ENCODE results near the gene GNA14. TPM values are rescaled to one million over a fixed set of nuclear protein-coding genes. Genes with fewer than 3 reads are reported as not detected.

The GNA14 gene
- total and polyA plus RNA-seq, 2 of the 8 experiments (the other 6 are each of a cell fraction or from before 2014, with no cell fraction given): 3.4 to 6.3 TPM

DNA sequence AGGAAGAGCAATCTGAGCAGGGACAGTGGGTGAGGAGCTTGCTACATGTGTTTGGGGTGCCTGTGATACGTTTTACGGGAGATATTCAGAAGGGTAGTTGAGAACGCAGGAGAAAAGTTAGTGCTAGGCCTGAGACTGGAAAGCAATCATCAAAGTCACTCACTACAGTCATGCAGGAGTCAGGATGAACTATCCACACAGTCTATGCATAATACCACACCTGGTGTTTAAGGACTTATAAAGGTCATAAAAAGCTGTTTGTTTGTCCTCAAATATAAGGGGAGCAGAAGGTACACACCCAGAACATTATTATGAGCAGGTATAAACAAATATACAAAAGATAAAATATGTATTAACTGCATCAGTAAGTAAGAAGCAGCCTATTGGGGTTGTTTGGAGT, 176.6 kb downstream of the GNA14 start:
- Histone ChIP-seq H3K4me2 (ENCODE audit: insufficient read depth in 1 of 2, low read depth in 2 of 2, low read length in 2 of 2) (no peak overlapping the region), H3K79me1 (ENCODE audit: low read depth, low read length) (no peaks in the 10 kb centered on the region; the same call in 1 of the 2 replicates), H2BK12ac (ENCODE audit: low read depth, low read length) (no peak overlapping the region), H2BK20ac (ENCODE audit: low read length) (no peak overlapping the region), H3K79me2 (ENCODE audit: control insufficient read depth in 1 of 2, insufficient read depth in 2 of 2, low read length in 2 of 2) (no peaks in the 10 kb centered on the region), H3K14ac (ENCODE audit: insufficient read length) (no peak overlapping the region), H4K8ac (ENCODE audit: extremely low read depth, insufficient read depth, low read length) (no peak overlapping the region), H2BK5ac (ENCODE audit: low read depth, low read length) (no peak overlapping the region), H3K4ac (replicated peaks; ENCODE audit: insufficient read length, low read depth, low read length) (no peak overlapping the region), H3K27me3 (replicated peaks in 1 of 4; ENCODE audit: control insufficient read depth in 3 of 4, extremely low read depth in 1 of 4, insufficient read depth in 3 of 4, low read length in 3 of 4) (no peaks in the 10 kb centered on the region), H3K18ac (ENCODE audit: extremely low read depth, low read length) (no peak overlapping the region), H4K20me1 (replicated peaks in 1 of 2; ENCODE audit: control insufficient read depth in 1 of 2, insufficient read depth in 2 of 2, low read length in 2 of 2) (no peaks in the 10 kb centered on the region), H4K5ac (ENCODE audit: insufficient read length, low read depth, low read length) (no peak overlapping the region), H3K23ac (ENCODE audit: insufficient read length) (no peak overlapping the region), H4K91ac (replicated peaks; ENCODE audit: insufficient read length, low read length) (no peak overlapping the region), H2BK120ac (replicated peaks; ENCODE audit: low read depth, low read length) (no peak overlapping the region), H2AK5ac (ENCODE audit: low read depth, low read length) (no peak overlapping the region), H3K23me2 (ENCODE audit: low read depth, low read length) (no peaks in the 10 kb centered on the region), H2AFZ (ENCODE audit: low read length) (no peak overlapping the region), H3K36me3 (ENCODE audit: control insufficient read depth in 2 of 4, insufficient read depth in 4 of 4, low read length in 3 of 4) (no peaks in the 10 kb centered on the region), H2BK15ac (ENCODE audit: low read length) (no peak overlapping the region), H3K9me3 (ENCODE audit: insufficient read depth in 2 of 2, low read depth in 1 of 2, low read length in 1 of 2) (peaks cover 0 to 3% of the 10 kb centered on the region in 2 experiments; a peak in 1 of 4 replicates), H3K27ac (ENCODE audit: low read depth, low read length) (no peak overlapping the region), H3K9ac (replicated peaks in 1 of 4; ENCODE audit: extremely low read depth in 1 of 4, low read depth in 3 of 4, low read length in 3 of 4) (no peak overlapping the region), H3K4me1 (replicated peaks in 1 of 4; ENCODE audit: control insufficient read depth in 3 of 4, insufficient read depth in 4 of 4, low read length in 3 of 4) (peaks cover 0 to 6% (median 0%) of the 10 kb centered on the region in 4 experiments; a peak in 2 of 7 replicates), H3K4me3 (ENCODE audit: extremely low read depth in 1 of 4, insufficient read depth in 2 of 4, low read depth in 3 of 4, low read length in 4 of 4) (no peak overlapping the region), H3K56ac (replicated peaks; ENCODE audit: insufficient read length, low read depth, low read length) (no peak overlapping the region)
- DNase-seq (ENCODE audit: low read depth in 1 of 2, low spot score in 2 of 2) (no peak), FAIRE-seq (no peak)
- WGBS, 2 experiments (ENCODE audit: extremely low coverage in 1 of 2, insufficient coverage in 1 of 2, insufficient read length in 1 of 2, insufficient replicate concordance in 2 of 2, low coverage in 1 of 2, low lambda C conversion rate in 2 of 2, missing lambda C conversion rate in 1 of 2): 80% methylated on average over 3 of the region's 3 CpGs; no CpG with 5 or more reads in 1 of the 2 experiments
- TF ChIP-seq EP300 (IDR thresholded peaks at IDR 0.05; ENCODE audit: borderline replicate concordance in 1 of 2, low read depth in 2 of 2, low read length in 2 of 2) (no peak), TEAD4 (IDR thresholded peaks at IDR 0.05; ENCODE audit: low read depth, low read length) (no peak), SP2 (IDR thresholded peaks at IDR 0.05; ENCODE audit: low read length) (no peak), SIRT6 (IDR thresholded peaks at IDR 0.05; ENCODE audit: low read length) (no peak), RXRA (IDR thresholded peaks at IDR 0.05; ENCODE audit: insufficient read depth, low read depth, low read length) (no peak), TAF1 (IDR thresholded peaks at IDR 0.05; ENCODE audit: low read depth, low read length) (no peak), CHD2 (IDR thresholded peaks at IDR 0.05; ENCODE audit: low read length) (no peak), RAD21 (IDR thresholded peaks at IDR 0.05 in 1 of 2, conservative IDR thresholded peaks at IDR 0.05 in 1 of 2; ENCODE audit: low read depth in 2 of 2, low read length in 2 of 2) (no peak)
- TF ChIP-seq, protein P1, sequence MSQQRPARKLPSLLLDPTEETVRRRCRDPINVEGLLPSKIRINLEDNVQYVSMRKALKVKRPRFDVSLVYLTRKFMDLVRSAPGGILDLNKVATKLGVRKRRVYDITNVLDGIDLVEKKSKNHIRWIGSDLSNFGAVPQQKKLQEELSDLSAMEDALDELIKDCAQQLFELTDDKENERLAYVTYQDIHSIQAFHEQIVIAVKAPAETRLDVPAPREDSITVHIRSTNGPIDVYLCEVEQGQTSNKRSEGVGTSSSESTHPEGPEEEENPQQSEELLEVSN (IDR thresholded peaks at IDR 0.05): no peak
- TF ChIP-seq, protein P2, sequence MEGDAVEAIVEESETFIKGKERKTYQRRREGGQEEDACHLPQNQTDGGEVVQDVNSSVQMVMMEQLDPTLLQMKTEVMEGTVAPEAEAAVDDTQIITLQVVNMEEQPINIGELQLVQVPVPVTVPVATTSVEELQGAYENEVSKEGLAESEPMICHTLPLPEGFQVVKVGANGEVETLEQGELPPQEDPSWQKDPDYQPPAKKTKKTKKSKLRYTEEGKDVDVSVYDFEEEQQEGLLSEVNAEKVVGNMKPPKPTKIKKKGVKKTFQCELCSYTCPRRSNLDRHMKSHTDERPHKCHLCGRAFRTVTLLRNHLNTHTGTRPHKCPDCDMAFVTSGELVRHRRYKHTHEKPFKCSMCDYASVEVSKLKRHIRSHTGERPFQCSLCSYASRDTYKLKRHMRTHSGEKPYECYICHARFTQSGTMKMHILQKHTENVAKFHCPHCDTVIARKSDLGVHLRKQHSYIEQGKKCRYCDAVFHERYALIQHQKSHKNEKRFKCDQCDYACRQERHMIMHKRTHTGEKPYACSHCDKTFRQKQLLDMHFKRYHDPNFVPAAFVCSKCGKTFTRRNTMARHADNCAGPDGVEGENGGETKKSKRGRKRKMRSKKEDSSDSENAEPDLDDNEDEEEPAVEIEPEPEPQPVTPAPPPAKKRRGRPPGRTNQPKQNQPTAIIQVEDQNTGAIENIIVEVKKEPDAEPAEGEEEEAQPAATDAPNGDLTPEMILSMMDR (IDR thresholded peaks at IDR 0.05; ENCODE audit: control extremely low read depth in 1 of 3, insufficient read depth in 1 of 3, low read depth in 1 of 3, low read length in 3 of 3): no peak
- ChIA-PET CTCF (ENCODE audit: partially characterized antibody) (interaction anchor here (0.6 to 7.9 kb wide), 6 partner anchors 11 to 280 kb away, joined by 3 to 72 read pairs (median 3); no protein-coding TSS in a partner anchor), POLR2A (ENCODE audit: partially characterized antibody) (no interaction called here)

Data from H1 (cell line).